Stimulated activated CD8-positive, alpha-beta memory T cell treated with anti-CD3 and anti-CD28 coated beads, Interleukin-12 subunit alpha, Interleukin-12 subunit beta, amount 100 ng/mL, for 1 hour (primary cell): ENCODE measurements around the gene ALKBH4.
"Not testable (repeated sequence)": the region's sequence is repeated elsewhere in the genome, so short reads cannot be mapped to it uniquely, and the experiment has no call there.

ENCODE experiments used
- DNase-seq: peaks from one replicate; pipeline ENCODE4 v3.0.0-alpha.2; 2020; ENCODE audit warnings: low read depth

The ALKBH4 gene

DNA sequence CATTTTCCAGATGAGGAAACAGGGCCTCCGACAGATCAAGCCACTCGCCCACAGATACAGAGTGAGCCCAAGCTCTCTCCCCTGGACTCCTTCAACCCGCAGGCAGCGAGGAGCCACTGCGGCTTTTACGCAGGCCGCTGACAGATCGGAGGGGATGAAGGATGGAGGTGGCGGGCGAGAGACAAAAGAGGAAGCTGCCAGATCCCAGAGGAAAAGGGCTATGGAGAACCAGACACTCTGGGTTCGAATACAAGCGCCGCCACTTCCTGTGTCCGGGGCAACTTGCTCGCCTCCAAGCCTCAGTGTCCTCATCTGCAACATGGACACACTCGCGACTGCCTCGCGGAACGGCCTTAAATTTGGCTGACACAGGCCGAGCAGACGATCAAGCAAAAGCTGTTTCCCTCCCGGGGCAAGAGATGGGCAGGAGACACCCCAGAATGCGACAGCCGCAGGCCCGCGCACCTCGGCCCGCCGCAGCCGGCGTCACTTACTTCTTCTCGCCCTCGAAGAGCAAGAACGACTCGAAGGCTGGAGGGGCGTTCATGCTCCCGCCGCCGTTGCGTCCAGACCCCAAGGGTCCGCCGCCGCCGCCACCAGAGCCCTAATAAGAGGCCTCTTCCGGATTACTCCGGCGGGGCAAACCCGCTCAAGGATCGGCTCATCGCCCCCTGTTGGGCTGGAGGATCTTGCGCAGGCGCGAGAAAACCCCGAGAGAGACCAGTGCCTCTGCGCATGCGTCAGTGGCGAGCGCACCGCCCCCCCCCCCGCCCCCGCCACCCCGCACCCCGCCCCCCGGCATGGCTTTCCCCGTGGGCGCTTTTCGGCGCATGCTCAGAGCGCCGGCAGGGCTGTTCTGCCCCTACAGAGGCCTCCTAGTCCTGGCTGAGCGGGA is 13.9 kb upstream of the ALKBH4 start, which contains the start of gene POLR2J:
Gene POLR2J (minus strand): TSS at position 609 of the 895 bp plus-strand sequence. CDS start 62 bp downstream, at position 547.
- peak; percentile 81 for DNase-seq

DNA sequence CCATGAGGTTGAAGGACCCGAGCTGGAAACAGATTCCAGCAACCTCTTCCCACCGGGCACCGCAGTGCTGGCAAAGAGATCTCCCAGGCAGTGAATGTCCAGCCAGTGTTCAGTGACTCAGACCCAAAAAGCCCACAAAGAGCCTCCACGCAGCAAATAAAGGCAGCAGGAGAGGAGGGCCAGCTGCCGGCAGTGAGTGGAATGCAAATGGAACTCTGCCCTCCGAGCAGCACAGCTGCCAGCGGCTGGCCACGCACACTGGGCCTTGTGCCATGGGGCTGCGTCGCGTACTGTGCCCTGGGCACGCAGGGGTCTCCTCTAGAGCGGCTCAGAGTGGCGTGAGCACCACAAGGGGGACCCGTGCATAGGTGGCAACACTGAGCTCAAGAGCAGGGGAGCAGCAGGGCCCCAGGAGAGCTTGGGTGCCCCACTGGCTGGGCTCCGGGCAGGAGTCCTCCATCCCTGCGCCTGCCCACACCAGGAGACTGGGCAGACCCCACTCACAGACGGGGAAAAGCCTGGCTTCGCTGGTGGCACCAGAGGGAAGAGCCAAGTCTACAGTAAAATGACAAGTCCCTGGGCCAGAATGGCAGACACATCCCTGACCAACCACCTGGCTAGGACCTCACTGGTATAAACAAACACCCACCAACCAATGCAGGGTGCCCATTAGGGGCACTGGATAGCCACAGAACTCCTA is 10.2 kb upstream of the ALKBH4 start:
- not testable (repeated sequence) for DNase-seq

DNA sequence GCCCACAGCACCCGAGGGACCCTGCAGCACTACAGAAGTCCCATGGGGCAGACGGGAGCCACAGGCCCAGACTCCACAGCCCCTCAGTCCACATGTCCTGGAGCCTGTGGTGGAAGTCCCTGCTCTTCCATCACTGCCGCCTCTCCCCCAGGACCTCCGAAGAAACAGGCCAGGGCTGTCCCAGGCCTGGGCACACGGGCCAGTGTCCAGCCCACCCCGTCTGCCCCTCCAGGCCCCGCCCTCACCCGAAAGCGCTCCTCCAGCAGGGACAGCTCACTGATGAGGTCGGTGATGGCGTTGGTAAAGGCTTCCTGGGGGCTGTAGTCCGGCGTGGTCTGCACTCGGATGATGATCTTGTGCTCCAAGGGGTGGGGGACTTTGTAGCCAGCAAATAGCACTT is 9.5 kb upstream of the ALKBH4 start:
- not testable (repeated sequence) for DNase-seq

DNA sequence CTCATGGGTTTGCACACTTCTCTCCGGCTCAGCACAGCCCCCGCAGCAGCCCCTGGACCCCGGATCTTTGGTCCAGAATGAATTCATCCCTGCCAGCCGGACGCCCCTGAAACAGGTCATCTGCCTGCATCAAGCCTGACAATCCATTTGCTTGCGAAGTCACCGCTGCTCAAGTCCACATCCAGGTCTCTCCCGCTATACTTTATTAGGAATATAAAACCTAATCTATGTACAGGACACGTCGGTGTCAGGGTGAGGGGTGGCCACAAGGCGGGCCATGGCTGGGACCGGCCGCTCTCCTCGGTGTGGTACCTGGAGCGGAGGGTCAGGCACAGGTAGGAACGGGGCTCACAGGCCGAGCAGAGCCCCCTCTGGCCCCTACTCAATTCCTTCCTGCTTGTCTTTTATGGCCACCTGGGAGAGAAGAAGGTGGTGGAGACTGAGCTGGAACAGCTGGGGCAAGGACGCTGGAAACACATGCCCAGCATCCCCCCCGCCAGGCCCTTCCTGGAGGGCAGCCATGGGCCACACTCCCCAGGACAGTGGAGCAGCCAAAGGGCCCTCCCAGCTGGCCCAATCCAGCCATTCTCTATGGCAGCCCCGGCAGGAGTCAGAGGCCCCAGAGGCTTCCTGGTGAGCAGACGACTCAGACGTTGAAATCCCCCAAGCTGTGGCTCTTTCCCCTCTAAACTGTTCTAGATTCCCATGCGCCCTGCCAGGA is 8.8 kb upstream of the ALKBH4 start:
- DNase-seq, result no peak

DNA sequence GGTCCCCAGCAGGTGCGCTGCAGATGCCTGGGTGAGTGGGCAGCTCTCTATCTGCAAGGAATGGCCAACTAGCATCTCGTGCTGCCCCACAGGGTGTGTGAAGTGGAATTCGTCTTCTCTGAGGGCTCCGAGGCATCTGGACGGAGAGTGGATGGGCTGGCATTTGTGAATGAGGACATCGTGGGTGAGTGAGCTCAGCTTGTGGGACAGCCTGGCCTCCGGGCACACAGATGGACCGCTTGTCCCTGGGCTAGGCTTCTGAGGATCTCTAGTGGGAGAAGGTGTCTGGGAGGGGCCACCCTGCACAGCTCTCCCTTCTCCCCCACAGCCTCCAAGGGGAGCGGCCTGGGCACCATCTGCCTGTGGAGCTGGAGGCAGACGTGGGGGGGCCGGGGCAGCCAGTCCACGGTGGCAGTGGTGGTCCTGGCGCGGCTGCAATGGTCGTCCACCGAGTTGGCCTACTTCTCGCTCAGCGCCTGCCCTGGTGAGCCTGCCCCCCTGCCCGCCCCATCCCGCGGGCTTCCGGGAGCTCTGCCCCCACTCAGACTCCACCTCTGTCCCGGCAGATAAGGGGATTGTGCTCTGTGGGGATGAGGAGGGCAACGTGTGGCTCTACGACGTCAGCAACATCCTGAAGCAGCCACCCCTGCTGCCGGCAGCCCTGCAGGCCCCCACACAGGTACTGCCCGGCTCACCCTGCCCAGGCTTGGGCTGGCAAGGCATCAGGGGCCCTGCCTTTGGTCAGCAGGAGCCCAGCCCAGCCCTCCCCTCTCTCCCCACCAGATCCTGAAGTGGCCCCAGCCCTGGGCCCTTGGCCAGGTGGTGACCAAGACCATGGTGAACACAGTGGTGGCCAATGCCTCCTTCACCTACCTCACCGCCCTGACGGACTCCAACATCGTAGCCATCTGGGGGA is 7.7 kb upstream of the ALKBH4 start:
- DNase-seq, result no peak

DNA sequence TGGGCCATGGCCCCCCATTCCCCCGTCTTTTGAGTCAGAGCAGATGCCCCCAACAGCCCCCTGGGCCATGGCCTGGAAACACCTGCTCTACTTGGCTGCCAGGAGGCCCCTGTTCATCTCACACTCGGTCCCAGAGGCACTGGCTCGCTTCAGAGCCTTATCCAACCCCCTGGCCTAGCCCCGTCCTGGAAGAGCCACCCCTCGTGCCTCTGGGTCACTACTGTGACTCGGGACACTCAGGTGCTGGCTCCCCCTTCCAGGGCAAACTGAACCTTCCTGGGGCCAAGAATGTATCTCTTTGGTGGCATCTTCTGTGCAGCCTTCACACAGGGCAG is 7.1 kb upstream of the ALKBH4 start:
- no peak for DNase-seq

DNA sequence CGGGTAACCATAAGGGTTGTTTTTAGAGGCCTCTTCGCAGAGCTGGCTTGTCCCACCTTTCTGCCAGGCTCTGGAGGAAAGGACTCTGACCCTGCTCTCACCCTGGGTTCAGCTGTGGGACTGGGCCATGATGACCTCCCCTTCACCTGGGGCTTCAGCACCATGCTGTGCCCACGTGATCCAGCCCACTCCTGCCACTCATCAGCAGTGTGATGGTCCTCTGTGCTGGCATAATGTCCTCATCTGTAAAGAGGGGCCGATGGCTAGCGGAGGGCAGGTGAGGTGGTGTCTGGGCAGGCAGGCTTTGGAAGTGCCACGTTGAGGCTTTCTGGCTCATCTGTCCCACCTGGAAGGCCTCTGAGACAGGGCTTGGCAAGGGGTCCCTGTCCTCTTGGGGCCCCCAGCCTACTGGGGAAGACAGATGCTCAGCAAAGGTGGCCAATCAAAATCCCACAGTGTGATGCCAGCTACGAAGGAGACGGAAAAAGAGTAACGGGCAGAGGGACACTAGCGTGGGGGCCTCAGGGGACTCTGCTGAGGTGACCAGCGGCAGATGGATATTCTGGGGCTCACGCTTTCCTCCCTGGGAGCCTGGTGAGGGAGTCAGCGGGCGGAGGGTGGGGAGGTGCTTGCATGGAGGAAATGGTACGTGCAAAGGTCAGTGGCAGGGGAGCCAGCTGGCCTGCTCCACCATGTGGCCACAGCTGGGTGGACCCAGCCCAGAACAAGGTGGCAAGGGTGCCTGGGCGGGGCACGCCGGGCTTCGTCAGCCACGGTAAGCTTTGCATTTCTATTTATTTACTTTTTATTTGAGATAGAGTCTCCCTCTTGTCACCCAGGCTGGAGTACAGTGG is 5.5 kb upstream of the ALKBH4 start:
- DNase-seq, result no peak

DNA sequence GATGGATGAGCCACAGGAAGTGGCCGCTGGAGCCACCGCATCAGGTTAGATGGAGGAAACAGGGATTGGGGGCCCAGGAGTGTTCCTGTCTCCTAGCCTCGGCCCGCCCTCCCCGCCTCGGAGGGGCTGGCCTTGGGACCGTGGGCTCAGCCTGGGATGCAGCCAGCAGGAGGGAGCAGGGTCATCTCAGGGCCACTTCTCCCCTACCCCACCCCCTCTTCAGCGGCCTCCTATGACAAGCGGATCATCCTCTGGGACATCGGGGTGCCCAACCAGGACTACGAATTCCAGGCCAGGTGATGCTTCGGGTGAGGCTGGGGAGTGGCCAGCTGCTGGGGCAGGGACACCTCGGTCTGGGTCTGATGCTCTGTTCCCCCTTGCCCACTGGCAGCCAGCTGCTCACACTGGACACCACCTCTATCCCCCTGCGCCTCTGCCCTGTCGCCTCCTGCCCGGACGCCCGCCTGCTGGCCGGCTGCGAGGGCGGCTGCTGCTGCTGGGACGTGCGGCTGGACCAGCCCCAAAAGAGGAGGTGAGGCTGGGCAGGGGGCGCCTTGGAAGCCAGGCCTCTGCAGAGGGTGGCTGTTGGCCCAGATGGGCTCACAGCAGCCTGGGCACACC is 4.8 kb upstream of the ALKBH4 start:
- no peak for DNase-seq

DNA sequence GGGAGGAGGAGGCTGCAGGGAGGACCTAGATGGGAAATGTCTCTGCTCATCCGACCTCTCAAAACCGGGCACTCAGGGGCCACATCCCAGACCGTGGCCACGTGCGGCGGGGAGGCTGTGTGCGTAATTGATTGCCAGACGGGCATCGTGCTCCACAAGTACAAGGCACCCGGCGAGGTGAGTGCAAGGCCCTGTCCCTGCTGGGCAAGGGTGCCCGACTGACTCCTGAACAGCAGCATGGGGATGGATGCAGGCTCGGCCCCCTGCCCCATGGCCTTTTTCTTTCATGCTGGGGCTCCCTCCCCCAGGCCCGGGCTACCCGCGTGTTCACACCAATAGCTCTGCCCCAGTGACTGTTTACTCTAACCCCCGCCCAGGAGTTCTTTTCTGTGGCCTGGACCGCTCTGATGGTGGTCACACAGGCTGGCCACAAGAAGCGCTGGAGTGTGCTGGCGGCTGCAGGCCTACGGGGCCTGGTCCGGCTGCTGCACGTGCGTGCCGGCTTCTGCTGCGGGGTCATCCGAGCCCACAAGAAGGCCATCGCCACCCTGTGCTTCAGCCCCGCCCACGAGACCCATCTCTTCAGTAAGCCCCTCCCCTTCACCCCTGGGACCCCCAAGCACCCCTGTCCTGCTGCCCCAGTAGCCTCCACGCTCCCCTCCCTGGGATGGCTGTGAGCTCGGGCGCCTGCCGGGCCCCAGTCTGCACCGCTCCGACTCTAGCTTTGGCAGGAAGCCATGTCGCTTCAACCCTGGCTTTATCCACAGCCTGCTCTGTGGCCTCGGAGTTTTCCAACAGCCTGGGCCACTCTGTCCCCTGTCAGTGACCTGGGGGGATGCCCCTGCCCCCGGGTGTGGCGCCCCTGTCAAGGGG is 4.1 kb upstream of the ALKBH4 start:
- no peak for DNase-seq

DNA sequence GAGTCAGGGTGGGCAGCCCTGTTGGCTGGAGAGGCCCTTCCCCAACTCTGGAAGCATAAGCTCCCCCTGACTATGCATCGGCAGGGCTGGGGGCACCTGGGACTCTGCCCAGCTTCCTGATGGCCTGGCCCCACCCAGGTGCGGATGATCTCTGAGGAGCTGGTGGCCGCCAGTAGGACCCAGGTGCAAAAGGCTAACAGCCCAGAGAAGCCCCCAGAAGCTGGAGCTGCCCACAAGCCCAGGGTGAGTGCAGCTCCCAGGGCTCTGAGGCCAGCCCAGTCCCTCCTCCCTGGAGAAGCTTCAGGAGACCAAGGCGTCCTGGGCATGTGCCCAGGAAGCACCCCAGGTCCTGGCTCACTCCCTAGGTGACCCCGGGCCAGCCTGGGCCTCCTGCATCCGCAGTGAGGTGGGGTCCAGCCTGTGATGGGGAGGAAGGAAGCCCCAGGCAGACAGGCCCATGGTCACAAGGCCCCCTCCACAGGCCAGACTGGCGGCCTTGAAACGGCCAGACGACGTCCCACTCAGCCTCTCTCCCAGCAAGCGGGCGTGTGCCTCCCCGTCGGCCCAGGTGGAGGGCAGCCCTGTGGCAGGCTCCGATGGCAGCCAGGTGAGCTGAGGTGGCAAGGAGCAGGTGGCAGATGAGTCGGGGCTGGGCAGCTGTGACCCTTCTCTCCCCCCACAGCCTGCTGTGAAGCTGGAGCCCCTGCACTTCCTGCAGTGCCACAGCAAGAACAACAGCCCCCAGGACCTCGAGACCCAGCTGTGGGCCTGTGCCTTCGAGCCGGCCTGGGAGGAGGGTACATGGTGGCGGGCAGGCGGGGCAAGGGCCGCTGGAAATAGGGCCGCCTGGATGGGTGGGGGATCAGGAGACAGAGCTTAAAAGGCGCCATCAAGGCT is 3.2 kb upstream of the ALKBH4 start:
- no peak for DNase-seq

DNA sequence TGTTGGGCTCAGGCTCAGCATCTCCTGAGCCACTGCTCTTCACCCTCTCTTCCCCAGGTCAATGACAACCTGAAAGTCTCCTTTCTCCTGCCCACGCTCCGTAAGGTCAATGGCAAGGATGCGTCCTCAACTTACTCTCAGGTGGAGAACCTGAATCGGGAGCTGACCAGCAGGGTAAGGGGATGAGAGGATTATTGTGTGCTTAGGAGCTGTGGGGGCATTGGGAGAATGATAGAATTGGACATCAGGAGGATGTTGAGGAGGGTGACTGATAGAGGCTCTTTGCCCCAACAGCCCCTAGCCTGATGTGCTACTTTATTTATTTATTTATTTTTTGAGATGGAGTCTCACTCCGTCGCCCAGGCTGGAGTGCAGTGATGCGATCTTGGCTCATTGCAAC is 1.4 kb upstream of the ALKBH4 start:
- DNase-seq, result no peak

DNA sequence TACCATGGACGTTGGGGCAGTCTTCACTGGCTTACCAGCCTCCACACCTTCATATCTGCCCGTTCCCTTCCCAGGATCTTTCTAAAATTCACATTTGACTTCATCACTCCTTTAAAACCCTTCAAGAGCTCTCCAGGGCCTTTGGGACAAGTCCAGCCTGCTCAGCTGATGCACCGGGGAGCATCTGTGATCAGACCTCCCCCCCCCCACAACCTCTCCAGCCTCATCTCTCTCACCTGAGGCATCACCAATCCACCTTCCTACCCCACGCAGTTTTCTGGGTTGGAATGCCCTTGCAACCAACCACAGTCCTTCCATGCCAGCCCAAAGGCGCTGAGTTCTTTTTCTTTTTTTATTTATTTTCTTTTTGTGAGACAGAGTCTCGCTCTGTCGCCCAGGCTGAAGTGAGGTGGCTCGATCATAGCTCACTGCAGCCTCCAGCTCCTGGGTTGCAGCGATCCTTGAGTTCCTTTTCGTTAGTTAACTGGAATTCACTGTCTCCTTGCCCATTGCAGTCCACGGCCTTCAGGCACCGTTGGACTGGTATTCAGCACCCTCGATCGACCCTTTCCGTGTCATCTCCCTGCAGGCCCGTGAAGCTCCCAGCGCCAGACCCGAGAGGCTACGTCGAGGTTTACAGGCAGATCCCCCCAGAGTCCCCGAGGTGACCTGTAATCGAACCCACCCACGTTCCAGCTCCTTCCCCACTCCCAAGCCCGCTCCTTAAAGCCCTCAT is 654 bp downstream of the ALKBH4 start:
- DNase-seq, result no peak

DNA sequence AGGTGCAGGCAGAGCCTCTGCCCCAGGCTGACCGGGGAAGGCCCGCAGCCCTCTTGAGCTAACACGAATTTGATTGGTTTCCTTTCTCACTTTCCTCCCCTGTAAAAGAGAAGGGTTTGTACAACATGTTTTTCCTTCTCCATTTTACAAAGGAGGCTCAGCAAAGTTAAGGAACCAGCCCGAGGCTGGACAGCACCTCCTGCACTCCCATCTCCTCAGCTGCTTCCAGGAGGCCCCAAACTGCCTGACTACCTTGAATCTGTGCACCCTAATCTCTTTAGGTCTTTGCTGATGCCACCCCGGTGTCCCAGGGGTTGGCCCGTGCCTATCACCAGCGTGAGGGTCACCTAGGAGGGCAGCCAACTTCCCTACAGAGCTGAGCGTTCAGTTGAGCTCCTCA is 4.2 kb downstream of the ALKBH4 start:
- DNase-seq, result no peak

DNA sequence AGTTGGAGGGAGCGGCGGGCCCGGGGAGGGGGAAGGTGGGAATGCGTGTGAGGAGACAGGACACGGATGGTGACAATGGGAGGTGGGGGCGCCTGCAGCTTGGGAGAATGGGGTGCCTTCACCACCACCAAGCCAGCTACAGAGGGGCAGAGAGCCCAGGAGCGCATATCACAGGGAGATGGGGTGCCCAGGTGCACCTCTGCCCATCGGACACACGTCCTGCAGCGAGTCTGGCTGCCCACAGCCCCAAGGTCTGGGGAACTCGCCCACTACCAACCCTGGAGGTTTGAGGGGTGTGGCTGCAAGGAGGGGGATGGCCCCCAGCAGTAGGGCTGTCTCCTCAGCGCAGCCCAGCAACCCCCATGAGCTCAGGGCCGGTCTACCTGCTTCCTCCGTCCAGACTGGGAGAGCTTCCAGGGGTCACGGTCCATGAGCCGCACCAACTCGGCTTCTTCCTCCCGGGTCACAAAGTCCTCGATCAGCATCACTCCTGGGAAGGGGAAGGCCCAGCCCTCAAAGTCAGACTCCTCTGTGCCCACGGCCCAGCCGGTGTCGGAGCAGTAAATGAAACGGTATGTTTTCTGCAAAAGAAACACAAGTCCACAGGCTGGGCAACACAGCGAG is 5.3 kb downstream of the ALKBH4 start:
- no peak for DNase-seq

DNA sequence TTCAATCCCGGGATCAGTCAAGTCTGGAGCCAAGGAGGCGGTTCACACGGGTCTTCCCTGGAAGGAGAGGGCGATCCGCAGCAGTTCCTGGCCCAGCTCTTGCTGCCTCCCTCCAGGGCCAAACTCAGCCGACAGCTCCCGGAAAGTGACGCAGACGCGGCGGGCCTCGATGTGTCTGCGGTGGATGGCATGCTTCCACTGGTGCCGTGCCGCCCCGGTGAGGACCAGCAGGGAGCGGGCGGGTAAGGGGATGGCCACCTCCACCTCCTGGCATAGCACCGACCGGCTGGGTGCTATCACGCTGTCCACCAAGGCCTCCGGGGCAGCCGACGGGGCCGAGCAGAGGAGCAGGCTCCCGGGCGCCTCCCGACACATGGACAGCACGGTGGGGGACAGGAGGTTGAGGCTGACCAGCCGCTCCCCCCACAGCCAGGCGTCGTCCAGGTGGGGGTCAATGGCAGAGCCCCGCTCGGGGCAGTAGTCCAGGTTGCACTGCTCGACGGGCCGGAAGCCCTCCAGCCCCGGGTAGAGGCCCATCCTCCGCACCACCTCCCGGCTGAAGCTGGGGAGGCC is 7.2 kb downstream of the ALKBH4 start:
- DNase-seq, result no peak

DNA sequence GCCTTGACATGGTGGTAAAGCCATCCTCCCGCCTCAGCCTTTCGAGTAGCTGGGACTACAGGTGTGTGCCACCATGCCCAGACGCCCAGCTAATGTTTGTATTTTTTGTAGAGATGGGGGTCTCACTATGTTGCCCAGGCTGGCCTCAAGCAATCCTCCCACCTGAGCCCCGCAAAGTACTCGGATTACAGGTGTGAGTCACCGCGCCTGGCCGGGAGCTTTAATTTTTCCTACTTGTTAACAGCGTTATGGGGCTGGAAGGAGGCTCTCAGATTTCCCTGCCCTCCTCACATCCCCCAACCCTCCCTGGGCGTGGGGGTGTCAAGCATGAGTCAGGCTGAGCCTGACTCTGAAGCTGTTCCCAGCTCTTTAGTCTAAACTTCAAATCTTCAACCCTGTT is 8.3 kb downstream of the ALKBH4 start:
- no peak for DNase-seq

DNA sequence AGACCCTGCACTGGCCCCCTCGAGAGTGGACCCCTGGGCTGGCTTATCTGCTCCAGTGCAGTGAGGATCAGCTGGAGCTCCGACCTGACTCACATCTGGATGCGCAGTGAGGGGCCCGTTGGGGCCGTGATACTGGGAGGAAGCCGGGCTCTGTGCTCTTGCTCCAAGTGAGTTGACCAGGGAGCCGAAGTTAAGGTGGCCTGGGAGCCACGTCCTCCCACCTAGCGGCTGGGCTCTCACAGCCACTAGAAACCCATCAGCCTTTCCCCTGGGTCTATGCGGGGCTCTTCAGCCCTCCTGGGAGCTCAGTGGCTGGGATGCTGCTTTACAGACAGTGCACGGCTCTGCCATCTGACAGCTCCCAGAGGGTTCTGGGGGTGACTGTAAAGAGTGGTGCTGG is 9.1 kb downstream of the ALKBH4 start:
- DNase-seq, result no peak
